Smooth muscle cell (in vitro differentiated cells): Measurements from ENCODE around the gene PKLR. TPM values are rescaled to one million over a fixed set of nuclear protein-coding genes. Genes with fewer than 3 reads are reported as not detected.

Experiments used
- DNase-seq: peaks from one replicate; lab custom pipeline; 2025; ENCODE audit not compliant: unreplicated experiment; lab: John Stamatoyannopoulos, UW
- H2AFZ ChIP-seq: fragments of 200-600 bp; sonication (generic); 2 replicates; pipeline ENCODE4 v1.6.0; 2016; ENCODE audit warnings: antibody characterized with exemption, low read depth, mild to moderate bottlenecking
- H3F3A ChIP-seq: fragments of 200-600 bp; sonication (generic); 2 replicates; pipeline ENCODE4 v1.6.0; 2017; ENCODE audit warnings: antibody characterized with exemption, low read depth
- H3K27ac ChIP-seq: fragments of 200-600 bp; sonication (generic); 2 replicates; pipeline ENCODE4 v1.5.1; 2016; ENCODE audit warnings: low read depth, mild to moderate bottlenecking
- H3K27me3 ChIP-seq: fragments of 200-600 bp; sonication (generic); 2 replicates; pipeline ENCODE4 v1.6.1; 2016; ENCODE audit warnings: low read depth, mild to moderate bottlenecking
- H3K36me3 ChIP-seq: fragments of 200-600 bp; sonication (generic); 2 replicates; pipeline ENCODE4 v1.5.1; 2016; ENCODE audit warnings: low read depth
- H3K4me1 ChIP-seq: fragments of 200-600 bp; sonication (generic); 2 replicates; pipeline ENCODE4 v1.5.1; 2016; ENCODE audit warnings: low read depth
- H3K4me2 ChIP-seq: fragments of 200-600 bp; sonication (generic); 2 replicates; pipeline ENCODE4 v1.6.0; 2016; ENCODE audit warnings: mild to moderate bottlenecking
- H3K4me3 ChIP-seq: fragments of 200-600 bp; sonication (generic); 2 replicates; pipeline ENCODE4 v1.5.1; 2016; ENCODE audit warnings: mild to moderate bottlenecking
- H3K79me2 ChIP-seq: fragments of 200-600 bp; sonication (generic); 2 replicates; pipeline ENCODE4 v1.6.0; 2016; ENCODE audit warnings: low read depth, mild to moderate bottlenecking
- H3K9ac ChIP-seq: fragments of 200-600 bp; sonication (generic); 2 replicates; pipeline ENCODE4 v1.6.0; 2016; ENCODE audit warnings: low read depth
- H3K9me3 ChIP-seq: fragments of 200-600 bp; sonication (generic); replicated peaks from 2 replicates; pipeline ENCODE4 v1.5.1; 2016; ENCODE audit warnings: low read depth
- H4K20me1 ChIP-seq: fragments of 200-600 bp; sonication (generic); 2 replicates; pipeline ENCODE4 v1.6.0; 2016; ENCODE audit warnings: low read depth
- CTCF ChIP-seq: fragments of 200-600 bp; sonication (generic); IDR thresholded peaks from 2 replicates; pipeline ENCODE4 v1.5.1; 2017; ENCODE audit warnings: borderline replicate concordance, mild to moderate bottlenecking, antibody characterized with exemption; ENCODE audit not compliant: insufficient read depth, poor library complexity, severe bottlenecking
- WGBS: methylation state at CpG from one replicate; pipeline ENCODE4 v1.1.7; 2016; ENCODE audit warnings: low lambda C conversion rate; 5-methylcytosine and 5-hydroxymethylcytosine counted together
- polyA plus RNA-seq: library from polyadenylated mRNA; unstranded; fragments of >200 nt; fragmentation: Nextera tagmentation; extraction: Ambion mirVana; gene quantifications from 2 replicates; pipeline ENCODE4 v1.2.1, GENCODE V29; 2016
- total RNA-seq: library from RNA; depleted of rRNA; stranded (reverse); fragments of >200 nt; gene quantifications from 2 replicates; pipeline ENCODE4 v1.2.3, GENCODE V29; 2014

PKLR gene
- total and polyA plus RNA-seq, 2 experiments from 2014 or later, result not detected

DNA sequence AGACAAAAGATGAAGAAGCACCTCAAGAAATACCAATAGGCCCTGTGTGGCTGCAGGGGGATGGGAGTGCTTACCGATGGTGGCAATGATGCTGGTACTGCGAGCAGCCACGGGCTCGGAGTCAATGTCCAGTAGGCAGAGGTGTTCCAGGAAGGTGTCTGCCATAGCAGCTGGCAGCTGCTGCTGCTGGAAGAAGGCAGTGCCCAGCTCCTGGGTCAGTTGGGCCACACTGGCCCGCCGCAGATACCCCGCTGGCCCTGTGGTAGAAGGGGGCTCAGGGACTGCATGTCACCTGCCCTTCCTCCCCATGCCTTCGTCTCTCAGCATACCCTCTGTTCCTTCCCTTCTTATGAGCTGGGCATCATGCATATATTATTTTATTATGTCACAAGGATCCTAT lies 1.2 kb downstream of the PKLR start:
- H3K36me3 ChIP-seq, result no peaks in the 10 kb centered on the region
- H3K4me2 ChIP-seq, result no peak overlapping the region
- no peaks in the 10 kb centered on the region for H4K20me1 ChIP-seq
- peaks cover 4% of the 10 kb centered on the region for H3K4me1 ChIP-seq
- no peak for DNase-seq
- H3K9ac ChIP-seq, result no peak overlapping the region
- H3K79me2 ChIP-seq, result no peaks in the 10 kb centered on the region
- no peak for TF ChIP-seq CTCF
- H2AFZ ChIP-seq, result no peak overlapping the region
- peaks cover 24% of the 10 kb centered on the region for H3K27me3 ChIP-seq
- WGBS, result 96% methylated on average over 8 of the region's 8 CpGs
- H3K27ac ChIP-seq, result no peak overlapping the region
- no peaks in the 10 kb centered on the region for H3F3A ChIP-seq
- no peaks in the 10 kb centered on the region for H3K9me3 ChIP-seq
- H3K4me3 ChIP-seq, result no peak overlapping the region

DNA sequence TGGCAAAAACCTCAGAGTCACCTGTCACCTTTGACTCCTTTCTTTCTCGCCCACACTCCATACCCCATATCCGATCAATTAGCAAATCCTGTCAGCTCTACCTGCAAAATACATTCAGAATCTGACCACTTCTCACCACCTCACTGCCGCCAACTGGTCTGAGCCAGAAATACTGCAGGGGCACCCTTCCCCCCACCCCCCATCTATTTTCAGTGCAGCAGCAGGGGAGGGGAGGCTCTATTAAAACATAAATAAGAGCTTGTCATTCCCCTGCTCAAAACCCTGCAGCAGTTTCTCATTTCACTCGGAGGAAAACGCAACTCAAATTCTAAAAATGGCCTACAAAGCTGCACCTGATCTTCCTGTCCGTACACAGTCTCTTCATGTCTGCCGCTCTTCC lies 3.9 kb downstream of the PKLR start:
- Histone ChIP-seq H3F3A (no peaks in the 10 kb centered on the region), H3K9ac (no peak overlapping the region), H4K20me1 (no peaks in the 10 kb centered on the region), H3K36me3 (no peaks in the 10 kb centered on the region), H3K27me3 (peaks cover 48% of the 10 kb centered on the region), H3K27ac (no peak overlapping the region), H3K79me2 (no peaks in the 10 kb centered on the region), H3K4me1 (peaks cover 6% of the 10 kb centered on the region), H3K4me2 (no peak overlapping the region), H3K4me3 (no peak overlapping the region), H2AFZ (no peak overlapping the region), H3K9me3 (no peaks in the 10 kb centered on the region)
- 83% methylated on average over 7 of the region's 7 CpGs for WGBS
- TF ChIP-seq CTCF, result no peak
- no peak for DNase-seq

- no peak for DNase-seq
- Histone ChIP-seq H3F3A (no peaks in the 10 kb centered on the region), H3K27me3 (peaks cover 48% of the 10 kb centered on the region), H3K4me3 (no peak overlapping the region), H3K9ac (no peak overlapping the region), H3K4me2 (no peak overlapping the region), H3K79me2 (no peaks in the 10 kb centered on the region), H2AFZ (no peak overlapping the region), H3K4me1 (peaks cover 6% of the 10 kb centered on the region), H3K27ac (no peak overlapping the region), H3K9me3 (no peaks in the 10 kb centered on the region), H3K36me3 (no peaks in the 10 kb centered on the region), H4K20me1 (no peaks in the 10 kb centered on the region)
- WGBS, result 90% methylated on average over 3 of the region's 3 CpGs
- TF ChIP-seq CTCF, result no peak
These were observed 4.6 kb downstream of the PKLR start for GRCh38 chr1:155296661-155297060.

DNA sequence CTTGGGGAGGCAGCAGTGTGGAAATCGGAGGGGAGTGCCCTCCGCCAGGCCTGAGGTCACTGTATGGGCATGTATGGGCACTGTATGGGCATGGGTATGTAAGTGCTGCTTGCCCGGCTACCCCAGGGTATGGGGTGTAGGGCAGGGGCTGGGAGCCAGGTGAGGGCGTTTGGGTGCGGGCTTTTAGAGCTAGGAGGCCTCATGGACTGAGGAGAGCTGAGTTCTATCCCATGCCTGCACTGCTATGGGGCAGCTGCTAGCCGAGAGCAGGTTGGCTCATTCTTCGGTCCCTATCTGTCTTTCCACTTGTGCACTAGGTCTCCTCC lies 5.3 kb downstream of the PKLR start:
- H4K20me1 ChIP-seq, result no peaks in the 10 kb centered on the region
- H3K79me2 ChIP-seq, result no peaks in the 10 kb centered on the region
- no peaks in the 10 kb centered on the region for H3K36me3 ChIP-seq
- H3K4me1 ChIP-seq, result peaks cover 6% of the 10 kb centered on the region
- no peaks in the 10 kb centered on the region for H3K9me3 ChIP-seq
- H3K9ac ChIP-seq, result no peak overlapping the region
- no peaks in the 10 kb centered on the region for H3F3A ChIP-seq
- no peak overlapping the region for H3K27ac ChIP-seq
- WGBS, result 81% methylated on average over 7 of the region's 7 CpGs
- no peak for DNase-seq
- peaks cover 48% of the 10 kb centered on the region for H3K27me3 ChIP-seq
- no peak overlapping the region for H3K4me3 ChIP-seq
- H2AFZ ChIP-seq, result no peak overlapping the region
- no peak for TF ChIP-seq CTCF
- no peak overlapping the region for H3K4me2 ChIP-seq
